NCI-H2107 (cell line): Measurements from ENCODE around the gene PCDHAC1.
"Not testable (repeated sequence)": the region's sequence is repeated elsewhere in the genome, so short reads cannot be mapped to it uniquely, and the experiment has no call there.

Experiments used
- DNase-seq: peaks from one replicate; lab custom pipeline; 2025; lab: John Stamatoyannopoulos, UW

Gene PCDHAC1

GRCh38 chr5:140925806-140926442, at the start of gene PCDHAC1:
PCDHAC1 (plus strand) TSS chr5:140926299; CDS start chr5:140926893, 594 bp downstream.
- peak; percentile 49 for DNase-seq

DNA sequence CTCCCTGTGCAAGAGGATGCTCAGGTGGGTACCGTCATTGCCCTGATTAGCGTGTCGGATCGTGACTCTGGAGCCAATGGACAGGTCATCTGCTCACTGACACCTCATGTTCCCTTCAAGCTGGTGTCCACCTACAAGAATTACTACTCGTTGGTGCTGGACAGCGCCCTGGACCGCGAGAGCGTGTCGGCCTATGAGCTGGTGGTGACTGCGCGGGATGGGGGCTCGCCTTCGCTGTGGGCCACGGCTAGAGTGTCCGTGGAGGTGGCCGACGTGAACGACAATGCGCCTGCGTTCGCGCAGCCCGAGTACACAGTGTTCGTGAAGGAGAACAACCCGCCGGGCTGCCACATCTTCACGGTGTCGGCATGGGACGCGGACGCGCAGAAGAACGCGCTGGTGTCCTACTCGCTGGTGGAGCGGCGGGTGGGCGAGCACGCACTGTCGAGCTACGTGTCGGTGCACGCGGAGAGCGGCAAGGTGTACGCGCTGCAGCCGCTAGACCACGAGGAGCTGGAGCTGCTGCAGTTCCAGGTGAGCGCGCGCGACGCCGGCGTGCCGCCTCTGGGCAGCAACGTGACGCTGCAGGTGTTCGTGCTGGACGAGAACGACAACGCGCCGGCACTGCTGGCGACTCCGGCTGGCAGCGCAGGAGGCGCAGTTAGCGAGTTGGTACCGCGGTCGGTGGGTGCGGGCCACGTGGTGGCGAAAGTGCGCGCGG, 49.4 kb upstream of the PCDHAC1 start:
- DNase-seq: not testable (repeated sequence)

GRCh38 chr5:140877262-140877581, 48.9 kb upstream of the PCDHAC1 start:
- DNase-seq: no peak

- DNase-seq: no peak
These were observed 44.1 kb upstream of the PCDHAC1 start, which contains the start of gene PCDHA13 for GRCh38 chr5:140881889-140882590. PCDHA13 (plus strand) TSS chr5:140882124; CDS start chr5:140882269, 145 bp downstream.

GRCh38 chr5:140882591-140882899, 43.6 kb upstream of the PCDHAC1 start:
- DNase-seq: no peak

DNA sequence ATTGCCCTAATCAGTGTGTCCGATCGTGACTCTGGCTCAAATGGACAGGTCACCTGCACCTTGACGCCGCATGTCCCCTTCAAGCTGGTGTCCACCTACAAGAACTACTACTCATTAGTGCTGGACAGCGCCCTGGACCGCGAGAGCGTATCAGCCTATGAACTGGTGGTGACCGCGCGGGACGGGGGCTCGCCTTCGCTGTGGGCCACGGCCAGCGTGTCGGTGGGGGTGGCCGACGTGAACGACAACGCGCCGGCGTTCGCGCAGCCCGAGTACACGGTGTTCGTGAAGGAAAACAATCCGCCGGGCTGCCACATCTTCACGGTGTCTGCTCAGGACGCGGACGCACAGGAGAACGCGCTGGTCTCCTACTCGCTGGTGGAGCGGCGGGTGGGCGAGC, 42.7 kb upstream of the PCDHAC1 start:
- DNase-seq: no peak

DNA sequence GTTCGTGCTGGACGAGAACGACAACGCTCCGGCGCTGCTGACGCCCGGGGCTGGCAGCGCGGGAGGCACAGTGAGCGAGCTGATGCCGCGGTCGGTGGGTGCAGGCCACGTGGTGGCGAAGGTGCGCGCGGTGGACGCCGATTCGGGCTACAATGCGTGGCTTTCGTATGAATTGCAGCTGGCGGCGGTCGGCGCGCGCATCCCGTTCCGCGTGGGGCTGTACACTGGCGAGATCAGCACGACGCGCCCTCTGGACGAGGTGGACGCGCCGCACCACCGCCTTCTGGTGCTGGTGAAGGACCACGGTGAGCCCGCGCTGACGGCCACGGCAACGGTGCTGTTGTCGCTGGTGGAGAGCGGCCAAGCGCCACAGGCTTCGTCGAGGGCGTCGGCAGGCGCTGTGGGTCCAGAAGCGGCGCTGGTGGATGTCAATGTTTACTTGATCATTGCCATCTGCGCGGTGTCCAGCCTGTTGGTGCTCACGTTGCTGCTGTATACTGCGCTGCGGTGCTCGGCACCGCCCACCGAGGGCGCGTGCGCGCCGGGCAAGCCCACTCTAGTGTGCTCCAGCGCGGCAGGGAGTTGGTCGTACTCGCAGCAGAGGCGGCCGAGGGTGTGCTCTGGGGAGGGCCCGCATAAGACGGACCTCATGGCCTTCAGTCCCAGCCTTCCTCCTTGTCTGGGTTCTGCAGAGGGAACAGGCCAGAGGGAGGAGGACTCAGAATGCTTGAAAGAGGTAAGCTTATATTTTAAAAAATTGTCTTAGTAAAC, 42.0 kb upstream of the PCDHAC1 start:
- no peak for DNase-seq

GRCh38 chr5:140916325-140916724, 9.8 kb upstream of the PCDHAC1 start:
- DNase-seq: no peak

GRCh38 chr5:140923601-140924000, 2.5 kb upstream of the PCDHAC1 start:
- no peak for DNase-seq

GRCh38 chr5:140926443-140927227, 536 bp downstream of the PCDHAC1 start:
- peak; percentile 69 for DNase-seq

- no peak for DNase-seq
These were observed 1.1 kb downstream of the PCDHAC1 start for GRCh38 chr5:140927228-140927573.

DNA sequence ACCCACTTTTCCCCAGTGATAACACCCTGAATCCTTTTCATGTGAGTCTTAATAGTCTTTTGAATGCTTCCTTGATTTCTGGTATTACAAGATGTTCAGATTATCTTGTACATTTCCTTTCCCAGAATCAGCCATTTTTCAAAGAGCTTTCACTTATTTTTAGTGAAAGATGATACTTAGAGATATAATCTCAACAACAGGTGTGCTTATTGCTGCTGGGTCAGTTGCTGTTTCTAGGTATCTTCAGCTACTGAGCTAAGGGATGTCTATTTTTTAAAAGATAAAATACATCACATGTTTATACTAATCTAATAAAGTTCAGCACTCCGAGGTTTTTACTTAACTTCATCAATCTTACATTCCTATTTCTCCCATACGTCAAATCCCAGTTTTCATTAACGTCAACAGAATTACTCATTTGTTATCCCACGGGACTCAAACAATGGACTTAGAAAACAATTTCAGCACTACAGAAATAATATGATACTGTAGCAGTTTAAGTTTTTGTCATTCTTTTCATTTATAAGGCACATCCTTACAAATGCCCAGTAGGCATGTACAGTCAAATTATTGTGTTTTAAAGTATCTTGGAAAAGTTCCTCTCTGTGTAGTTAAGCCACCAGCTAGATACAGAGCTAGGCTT, 9.0 kb downstream of the PCDHAC1 start:
- DNase-seq: no peak

DNA sequence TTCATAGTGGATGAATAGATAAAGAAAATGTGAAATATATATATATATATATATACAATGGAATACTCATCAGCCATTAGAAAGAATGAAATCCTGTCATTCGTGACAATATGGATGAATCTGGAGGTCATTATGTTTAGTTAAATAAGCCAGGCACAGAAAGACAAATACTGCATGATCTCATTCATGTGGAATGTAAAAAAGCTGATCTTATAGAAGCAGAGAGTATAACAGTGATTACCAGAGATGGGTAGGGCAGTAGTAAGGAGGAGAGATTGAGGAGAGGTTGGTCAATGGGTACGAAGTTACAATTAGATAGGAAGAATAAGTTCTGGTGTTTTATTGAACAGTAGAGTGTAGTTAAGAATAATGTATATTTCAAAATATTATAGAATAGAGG, 20.5 kb downstream of the PCDHAC1 start:
- no peak for DNase-seq

- DNase-seq: no peak
These were observed 25.5 kb downstream of the PCDHAC1 start for GRCh38 chr5:140951636-140952035.

DNA sequence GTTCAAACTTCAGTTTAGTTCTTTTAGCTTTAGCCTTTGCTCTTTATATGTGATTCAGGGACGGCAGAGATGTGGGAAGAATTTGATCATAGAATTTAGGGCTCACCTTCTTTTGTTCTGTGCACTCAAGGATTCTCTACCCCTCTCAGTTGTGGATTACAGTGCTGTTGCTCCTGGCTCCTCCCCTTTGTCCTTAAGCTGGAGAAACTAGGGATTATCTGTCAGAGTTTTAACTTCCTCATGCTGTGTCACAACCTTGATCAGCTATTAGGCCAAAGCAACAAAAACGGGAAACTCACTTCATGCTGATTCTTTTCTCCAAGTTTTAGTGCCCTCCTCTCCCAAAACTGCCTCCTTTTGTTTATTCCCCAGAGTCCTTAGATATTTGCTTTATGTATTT, 27.1 kb downstream of the PCDHAC1 start:
- DNase-seq: no peak

DNA sequence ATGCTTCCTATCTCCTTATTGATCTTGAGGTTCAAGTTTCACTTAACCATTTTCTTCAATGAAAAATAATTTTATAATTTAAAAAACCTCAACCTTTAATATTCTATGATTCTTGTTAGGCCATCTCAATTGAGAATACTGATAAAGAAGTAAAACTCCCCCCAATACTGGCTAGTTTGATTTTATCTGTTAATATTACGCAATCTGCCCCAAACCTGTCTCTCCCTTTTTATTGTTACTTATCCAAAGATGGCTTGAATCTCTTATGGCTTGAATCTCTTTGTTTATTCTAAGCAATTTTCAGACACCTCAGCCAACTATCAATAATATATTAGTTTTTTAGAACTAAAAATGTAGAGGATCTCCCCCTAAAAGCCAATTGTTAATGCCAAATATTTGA, 36.1 kb downstream of the PCDHAC1 start:
- DNase-seq: no peak

- no peak for DNase-seq
These were observed 38.3 kb downstream of the PCDHAC1 start for GRCh38 chr5:140964356-140964755.

GRCh38 chr5:140965905-140966292, 39.8 kb downstream of the PCDHAC1 start:
- no peak for DNase-seq

GRCh38 chr5:140966293-140967225, 40.5 kb downstream of the PCDHAC1 start, which contains the start of gene PCDHAC2:
PCDHAC2 (plus strand) TSS chr5:140966476; CDS start chr5:140966767, 291 bp downstream.
- DNase-seq: no peak

GRCh38 chr5:140967226-140967893, 41.3 kb downstream of the PCDHAC1 start:
- DNase-seq: no peak
